Fibroblast of skin of right biceps (primary cell): ENCODE measurements around the gene NTM.

Experiments
- DNase-seq: peaks from one replicate; pipeline ENCODE4 v3.0.0-alpha.2; 2013

Gene NTM

DNA sequence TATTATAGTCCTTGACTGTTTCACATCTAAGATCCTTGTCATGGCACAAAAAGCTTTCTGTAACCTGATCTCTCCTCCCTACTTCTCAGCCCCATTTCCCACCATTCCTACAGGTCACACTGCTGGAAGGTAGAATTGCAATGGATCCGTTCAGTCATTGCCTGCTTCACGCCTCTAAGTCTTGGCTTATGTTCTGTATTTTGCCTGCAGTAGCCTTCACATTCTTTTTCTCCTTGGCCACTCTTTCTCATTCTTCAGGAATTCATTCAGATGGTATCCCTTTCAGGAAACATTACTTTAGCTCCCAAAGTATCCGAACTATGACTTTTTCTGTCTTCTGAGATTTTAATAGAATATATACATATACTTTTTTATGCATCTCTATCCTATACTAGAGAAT is 731.5 kb downstream of the NTM start:
- DNase-seq = peak; percentile 66

DNA sequence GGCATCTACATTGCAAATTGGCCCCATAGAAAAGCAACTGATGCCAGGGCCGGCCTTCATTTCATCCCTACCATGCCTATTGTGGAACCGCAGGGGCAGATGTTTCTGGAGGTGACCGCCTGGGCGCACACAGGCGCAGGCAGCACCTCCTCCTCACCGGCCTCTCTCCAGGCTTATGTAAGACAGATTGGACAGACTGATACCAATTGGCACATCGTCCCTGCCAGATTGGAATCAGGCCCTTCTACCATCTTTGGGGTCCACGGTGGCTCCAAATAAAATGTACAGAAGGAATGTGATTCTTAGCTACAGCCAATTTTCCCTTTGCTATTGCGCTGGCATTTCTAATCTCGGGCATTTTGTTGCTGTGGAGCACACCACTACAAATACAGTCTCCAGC is 732.6 kb downstream of the NTM start:
- DNase-seq = no peak

DNA sequence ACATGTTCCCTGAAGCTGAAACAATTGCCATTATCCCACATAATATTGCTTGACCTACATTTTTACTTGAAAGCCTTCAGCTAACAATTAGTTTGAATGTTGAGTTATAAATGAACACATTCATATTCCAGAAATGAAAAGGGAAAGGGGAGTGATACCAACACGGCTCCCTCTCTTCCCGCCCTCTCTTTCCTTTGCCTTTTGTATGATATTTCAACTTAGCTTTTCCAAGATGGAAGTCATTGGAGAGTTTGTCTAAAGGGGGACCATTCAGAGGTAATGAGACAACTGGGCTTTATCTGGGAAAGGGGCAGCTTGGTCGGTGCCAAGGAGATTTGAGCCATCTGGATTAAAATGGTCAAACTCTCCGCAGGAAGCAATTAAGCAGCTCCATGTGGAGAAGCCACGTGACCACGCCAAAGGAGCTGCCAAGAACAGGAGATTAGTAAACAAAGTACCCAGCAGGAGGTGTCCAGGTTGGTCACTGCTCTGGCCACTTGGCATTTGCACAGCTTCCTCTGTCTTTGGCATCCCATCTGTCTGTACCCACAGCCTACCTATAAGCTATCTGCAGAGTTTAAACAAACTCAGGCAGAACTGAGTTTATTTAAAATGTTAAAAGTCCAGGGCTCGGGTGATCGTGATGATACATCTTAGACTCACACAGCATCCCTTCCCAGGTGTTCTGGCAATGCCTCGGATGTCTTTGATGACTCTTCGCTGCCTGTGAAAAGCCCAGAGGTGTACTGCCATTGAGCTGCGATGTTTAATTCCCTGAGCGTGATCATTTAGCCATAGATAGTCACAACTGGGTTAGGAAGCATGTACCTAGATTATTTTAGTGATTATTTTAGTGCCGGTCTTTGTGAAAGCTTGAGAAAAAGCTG is 735.9 kb downstream of the NTM start:
- DNase-seq = no peak

DNA sequence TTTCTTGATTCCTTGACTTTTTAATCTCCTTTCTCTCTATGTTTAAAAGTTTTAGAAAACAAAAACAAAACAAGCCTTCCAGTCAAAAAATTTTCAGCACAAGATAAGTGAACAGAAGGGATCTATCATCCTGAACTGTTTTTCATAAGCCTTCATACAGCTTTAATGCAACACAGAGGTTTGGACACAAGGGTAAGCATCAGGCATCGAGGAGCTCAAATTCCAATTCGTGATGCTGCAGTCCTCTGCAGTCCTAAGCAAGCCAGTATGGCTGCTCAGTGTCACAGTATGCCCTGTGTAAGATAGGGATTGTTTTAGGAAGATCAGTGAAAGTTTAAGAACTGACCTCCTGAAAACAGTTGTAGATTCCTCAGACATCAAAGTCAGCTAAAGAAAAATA is 740.9 kb downstream of the NTM start:
- no peak for DNase-seq

DNA sequence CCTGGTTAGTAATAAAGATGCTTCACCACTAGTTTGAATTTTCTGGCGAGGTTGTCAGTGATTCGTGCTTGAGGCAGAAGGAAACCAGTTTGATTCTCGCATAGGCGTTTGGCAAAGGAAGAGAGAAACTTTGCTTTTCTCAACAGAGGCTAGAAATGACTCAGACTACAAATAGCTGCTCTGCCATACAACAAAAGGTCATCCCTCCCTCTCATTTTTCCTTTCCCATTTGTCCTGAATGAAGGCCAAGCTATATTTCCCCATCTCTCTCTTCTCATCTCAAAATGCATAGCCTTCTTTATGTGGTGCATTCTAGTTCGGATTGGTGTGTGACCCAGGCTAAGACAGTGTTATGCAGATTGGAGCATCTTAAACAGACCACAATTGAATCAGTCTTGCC is 741.4 kb downstream of the NTM start:
- DNase-seq = peak; percentile 94

DNA sequence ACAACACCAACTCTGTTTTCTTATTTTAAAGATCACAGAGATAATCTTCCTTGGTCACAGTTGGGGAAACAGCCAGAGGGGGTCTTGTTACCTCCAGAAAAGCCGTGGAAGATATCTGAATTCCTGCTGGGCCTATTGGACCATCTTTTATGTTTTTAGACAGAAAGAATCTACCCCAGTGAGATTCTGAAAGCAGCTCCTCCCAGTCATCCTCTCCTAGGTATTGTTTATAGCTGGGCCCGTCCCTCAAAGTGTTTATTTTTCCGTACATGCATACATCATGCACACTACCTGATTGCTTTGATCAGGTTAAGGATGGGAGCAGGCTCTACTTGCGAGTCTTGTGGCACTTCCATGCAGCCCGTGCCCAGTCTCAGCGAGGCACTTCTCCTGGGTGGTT is 742.4 kb downstream of the NTM start:
- no peak for DNase-seq

DNA sequence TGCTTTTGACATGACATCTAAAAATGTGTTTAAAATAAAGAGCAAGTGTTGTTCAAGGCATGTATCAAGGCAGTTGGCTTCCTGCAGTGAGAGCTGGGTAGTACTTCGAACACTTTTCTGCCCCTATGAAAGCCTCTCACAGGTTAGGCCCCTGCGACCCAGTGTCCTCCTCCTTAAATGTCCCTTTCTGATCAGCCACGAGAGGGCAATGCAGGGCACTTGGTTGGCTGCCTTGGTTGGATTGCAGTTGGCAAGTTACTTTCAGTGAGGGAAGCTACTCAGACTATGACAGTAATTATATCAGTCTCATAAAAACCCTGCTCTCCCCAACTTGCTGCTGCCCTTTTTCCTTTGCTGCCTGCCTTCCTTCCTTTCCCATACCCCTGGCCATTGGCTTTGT is 743.8 kb downstream of the NTM start:
- DNase-seq = no peak

DNA sequence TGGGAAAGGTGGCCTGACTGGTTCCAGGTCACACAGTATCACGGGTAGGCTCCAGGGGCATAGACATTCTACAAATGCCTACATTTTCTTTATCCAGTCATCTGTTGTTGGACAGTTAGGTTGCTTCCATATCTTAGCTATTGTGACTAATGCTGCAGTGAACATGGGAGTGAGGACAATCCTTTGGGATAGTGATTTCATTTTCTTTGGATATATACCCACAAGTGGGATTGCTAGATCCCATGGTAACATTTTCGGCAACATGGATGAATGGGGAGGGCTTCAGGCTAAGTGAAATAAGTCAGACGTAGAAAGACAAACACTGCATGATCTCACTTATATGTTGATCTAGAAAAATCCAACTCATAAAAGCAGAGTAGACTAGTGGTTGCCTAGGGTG is 744.3 kb downstream of the NTM start:
- DNase-seq = peak; percentile 34

DNA sequence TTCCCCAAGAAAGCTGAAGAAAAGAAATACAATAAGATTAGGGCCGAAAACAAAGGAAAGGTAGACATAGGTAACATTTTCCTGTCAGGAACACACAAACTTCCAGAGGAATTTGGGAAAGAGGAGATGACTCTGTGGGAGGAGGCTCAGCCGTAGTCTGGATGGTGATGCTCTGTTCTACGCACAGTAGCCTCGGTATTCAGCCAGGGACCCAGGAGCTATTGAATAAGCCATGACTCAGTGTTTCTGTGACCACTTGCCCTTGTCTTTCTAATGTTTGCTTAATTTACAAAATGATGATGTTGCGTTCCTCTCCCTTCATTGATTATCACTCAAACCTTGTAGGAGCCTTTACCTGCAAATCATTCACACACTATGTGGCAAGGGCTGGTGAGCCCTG is 745.0 kb downstream of the NTM start:
- peak; percentile 56 for DNase-seq

DNA sequence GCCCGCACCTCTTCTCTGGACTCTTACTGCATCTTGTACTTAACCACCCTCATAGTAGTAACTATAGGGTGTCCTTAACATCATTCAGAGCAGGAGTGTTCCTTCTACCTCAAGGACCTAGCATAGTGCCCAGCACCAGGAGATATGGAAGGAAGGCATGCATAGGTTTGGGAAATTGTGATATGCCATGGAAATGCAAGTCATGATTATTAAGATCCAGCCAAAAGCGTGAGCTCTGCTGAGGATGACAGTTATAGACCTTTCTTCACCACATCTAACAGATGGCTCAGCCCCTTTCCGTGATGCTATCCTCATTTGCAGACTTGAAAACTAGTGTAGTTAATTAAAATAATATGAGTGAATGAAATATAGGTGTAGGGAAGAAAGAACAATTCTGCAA is 746.1 kb downstream of the NTM start:
- DNase-seq = no peak

DNA sequence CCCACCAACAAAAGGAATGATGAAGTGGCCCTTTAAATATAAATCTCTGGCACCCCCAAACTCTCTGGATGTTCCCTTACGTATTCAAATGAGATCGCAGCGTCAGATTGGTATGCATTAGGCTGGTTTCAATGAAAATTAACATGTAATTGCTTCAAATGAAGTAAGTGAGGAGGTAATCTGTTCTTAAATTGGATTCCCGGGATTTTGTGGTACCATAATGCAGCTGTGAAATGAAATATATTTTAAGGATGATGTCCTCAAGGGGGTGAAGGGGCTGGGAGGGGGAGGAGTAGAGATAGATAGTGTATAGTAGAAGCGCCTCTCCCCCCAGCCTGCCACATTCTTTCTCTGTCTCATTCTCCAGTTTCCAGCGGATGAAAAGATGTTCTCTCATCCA is 748.2 kb downstream of the NTM start:
- DNase-seq = no peak

DNA sequence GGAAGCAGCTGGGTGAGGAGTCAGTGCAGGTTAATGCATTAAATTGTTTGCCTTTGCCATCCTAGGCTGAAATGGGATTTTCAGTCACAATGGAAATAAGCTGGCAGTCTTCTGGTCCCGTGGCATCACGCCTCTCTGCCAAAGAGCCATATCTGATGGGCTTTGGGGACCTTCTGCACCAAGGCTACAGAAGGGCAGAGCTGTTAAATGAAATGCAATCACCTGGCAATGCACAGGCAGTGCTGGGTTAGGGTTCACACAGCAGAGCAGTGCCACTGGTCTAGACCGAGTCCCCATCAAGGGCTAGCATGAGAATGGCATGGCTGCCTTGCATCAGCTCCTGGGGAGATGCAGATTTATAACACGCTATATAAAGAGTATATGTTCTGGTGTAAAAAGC is 749.2 kb downstream of the NTM start:
- DNase-seq = no peak

DNA sequence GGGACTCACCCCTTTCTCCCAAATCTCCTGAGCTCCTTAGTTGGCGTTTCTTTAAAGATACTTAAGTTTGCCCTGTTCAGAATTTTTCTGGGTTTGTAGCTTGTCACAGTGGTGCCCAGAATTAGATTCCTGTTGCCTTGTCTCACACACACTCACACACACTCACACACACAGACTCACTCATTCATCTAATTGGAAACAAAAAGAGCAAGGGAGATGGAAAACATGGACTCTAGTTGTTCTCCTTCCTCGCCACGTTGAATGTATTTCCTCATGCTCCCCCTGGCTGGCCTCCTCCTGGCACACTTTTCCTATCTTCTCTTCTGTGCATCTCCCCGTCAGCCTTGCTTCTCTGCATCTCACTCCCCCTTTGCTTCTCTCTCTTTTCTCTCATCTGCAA is 752.3 kb downstream of the NTM start:
- no peak for DNase-seq

DNA sequence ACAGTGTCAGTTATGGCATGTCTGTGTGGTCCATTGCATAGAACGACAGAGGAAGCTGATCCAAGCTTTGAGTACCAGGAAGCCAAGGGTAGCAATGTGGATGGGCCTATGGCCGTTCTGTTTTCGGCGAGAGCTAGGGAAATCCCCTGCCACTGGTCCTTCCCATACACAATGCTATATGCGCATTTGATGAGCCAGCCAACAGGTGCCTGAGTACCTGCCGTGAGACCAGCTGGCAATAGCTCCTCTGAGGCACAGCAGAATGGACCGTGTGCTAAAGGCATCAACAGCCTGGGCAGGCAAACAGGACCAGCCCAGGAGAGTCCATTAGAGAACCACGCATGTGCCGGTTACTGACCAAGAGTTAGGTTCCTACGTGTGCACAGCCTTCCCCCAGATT is 753.0 kb downstream of the NTM start:
- no peak for DNase-seq

DNA sequence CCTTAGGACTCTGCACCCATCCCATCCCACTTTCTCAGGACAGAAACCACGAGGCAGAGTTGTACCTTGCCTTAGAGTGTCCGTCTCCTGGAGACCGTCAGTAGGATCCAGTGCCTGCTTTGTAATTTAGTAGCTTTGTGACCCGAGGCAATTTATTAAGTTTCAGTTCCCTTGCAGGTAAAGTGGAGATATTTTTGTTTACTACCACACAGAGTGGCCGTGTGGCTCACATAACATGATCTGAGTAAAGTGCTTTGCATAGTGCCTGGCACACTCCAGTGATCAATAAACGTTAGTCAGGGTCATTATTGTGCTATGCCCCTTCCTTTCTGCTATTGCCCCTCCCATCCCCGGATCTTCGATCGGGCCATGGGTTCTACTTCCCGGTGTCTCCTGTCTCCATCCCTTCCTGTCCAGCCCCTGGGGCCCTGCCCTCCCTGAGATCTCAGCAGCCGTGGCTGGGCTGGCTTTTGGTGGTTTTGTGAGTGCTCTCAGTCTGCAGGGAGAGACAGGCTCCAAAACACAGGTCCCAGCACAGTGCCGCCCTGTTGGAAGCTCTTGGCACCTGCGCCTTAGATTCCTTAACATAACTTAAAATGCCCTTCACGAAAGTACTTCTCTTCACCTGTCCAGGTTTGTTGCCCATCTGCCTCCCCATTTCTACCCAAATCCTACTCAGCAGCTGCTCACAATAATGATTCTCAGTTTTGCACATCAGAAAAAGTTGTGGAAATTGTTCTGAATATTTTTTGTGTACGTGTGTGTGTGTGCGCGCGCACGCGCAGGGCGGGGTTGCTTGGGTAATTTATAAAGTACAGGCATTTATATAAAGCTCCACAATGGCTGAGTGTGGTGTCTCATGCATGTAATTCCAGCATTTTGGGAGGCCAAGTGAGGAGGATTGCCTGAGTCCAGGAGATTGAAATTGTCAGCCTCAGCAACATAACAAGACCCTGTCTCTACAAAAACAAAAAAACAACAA is 753.7 kb downstream of the NTM start:
- no peak for DNase-seq

DNA sequence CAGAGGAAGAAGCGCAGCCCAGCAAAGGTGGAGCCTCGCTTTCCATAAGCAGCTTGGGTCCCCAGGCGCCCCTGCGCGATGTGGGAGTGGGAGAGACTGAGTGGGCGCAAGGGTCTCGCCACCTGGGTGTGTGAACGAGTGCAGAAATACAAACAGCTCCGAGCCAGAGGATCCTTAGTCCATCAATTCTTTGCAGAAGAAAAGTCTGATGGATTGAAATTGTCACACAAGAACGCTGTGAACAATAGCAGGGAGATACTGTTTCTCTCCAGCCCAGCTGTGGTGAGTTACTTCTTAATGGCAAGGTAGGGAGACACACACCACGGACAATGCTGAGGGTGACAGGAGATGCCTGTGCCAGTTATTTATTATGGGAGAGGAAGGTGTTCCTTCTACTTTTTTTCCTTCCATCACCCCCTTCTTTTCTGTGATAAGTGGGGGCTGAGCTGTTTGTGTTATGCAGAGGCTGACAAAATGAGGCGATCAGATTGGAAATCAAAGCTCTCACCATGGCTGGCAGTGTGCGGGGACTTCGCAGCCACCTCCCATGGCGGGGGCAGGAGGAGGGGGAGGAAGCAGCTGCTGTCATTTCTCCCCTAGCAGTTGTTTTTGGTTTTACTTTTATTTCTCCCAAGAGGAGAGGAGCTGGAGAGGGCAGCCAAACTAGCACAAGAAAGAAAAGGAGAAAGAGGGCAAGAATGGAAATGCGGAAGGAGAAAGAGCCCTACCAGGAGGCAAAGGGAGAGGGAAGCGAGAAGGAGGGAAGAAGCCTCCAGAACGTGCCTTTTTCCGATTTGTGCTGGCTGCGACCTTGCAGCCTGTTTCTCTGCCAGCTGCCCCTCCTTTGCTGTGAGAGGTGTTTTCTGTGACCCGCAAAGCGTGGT is 755.8 kb downstream of the NTM start:
- DNase-seq = peak; percentile 49

DNA sequence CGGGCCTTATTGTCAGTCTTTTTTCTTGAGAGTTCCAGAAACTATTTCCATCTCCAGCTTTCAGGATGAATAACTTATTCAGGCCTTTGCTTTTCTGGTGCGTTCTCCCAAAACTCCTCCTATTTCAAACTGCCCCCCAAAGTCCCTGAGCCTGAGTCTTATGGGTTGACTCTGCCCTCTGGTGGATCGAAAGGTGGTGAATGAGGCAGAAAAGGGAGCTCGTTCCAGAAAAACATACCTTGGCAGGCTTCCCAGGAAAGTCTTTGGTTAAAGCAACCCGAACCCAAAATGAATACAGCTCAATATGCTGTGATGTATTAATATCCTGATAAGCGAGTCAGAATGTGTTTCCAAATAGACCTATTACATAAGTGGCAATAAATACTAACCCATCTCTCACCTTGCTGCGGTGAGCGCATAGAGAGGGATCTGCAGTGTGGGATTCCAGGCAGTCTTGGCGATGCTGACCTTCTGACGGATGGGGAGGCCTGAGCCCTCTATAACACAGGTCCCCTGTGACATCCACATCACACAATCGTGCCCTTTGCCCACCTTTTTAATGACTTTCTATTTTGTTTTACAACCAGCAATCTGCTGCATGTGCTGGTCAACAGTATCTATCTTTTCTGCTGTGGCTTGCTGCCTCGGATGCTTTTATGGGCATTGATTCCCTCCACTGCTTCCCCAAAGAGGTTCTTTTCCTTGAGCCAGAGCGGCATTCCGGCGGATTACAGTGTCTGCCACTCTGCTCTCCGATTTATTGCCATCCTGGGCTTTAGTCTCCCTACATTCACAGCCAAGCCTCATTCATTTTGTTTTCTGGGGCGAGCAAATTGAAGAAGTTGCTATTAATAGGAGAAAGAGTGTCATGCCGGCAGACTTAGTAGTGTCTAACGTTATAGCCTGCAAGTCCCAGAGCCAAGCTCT is 756.8 kb downstream of the NTM start:
- peak; percentile 94 for DNase-seq

DNA sequence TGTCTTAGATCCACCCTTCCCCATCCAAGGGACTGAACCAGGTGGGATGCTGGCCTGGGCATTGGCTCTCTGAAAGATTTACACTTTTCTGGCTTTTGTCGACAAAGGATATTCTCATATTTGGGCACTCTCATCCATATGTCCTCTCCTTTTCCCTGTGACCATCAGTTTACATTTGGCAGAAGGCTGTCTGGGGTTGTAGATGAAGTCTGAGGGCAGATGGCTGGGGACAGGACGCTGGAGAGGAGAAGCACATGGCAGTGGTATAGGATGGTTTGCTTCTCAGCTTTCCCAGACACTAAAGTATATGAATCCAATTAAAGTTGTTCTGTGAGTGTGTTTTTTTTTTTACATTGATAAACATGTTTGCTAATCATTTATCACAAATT is 757.5 kb downstream of the NTM start:
- no peak for DNase-seq

DNA sequence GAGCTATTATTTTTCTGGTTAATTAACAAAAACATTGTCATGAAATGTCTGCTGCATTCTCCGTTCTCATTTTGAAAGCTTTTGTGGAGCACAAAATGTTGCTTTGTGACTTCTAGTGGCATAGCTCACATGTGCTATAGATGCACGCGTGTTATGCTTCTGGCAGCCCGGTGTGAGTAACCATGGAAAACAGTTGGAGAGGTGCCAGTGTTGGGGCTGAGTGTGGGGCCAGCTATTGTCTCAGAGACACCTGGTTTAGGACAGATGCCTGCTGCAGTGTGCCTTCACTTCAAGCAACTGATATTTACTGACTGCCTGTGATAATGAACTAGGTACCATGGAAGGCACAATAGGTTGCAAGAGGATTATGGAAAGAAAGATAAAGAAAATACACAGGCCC is 760.6 kb downstream of the NTM start:
- peak; percentile 35 for DNase-seq

DNA sequence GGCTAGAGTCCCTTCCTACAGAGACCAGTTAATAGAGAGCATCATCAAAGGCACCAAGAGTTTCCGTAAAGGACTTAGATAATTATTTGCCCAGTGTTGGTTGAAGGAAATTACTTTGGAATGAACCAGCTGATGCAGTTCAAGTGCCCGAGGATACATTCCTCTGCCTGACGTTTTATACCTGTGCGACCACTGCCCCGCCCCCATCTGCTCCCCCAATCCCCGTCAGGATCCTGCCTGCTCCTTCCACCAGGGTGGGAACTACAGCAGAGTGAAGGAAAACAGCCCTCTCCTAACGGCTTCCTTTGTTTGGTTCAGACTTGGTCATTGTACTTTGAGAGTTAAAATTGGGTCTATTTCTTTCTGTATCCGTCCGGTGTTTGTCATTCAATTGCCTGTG is 761.5 kb downstream of the NTM start:
- no peak for DNase-seq

DNA sequence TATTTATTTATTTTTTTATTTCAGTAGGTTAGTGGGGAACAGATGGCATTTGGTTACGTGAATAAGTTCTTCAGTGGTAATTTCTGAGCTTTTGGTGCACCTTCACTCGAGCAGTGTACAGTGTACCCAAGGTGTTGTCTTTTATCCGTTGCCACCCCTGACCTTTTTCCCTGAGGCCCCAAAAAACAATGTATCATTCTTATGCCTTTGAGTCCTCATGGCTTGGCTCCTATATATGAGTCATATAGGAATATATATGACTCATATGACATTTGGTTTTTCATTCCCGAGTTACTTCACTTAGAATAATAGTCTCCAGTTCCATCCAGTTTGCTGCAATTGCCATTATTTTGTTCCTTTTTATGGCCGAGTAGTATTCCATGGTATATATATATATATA is 763.9 kb downstream of the NTM start:
- peak; percentile 64 for DNase-seq
